GM19395 (cell line): ENCODE results near the gene VWF.
"Not testable (repeated sequence)": the region's sequence is repeated elsewhere in the genome, so short reads cannot be mapped to it uniquely, and the experiment has no call there.

Experiments used
- ATAC-seq: cut with Tn5 transposase; IDR thresholded peaks from one replicate; pipeline ENCODE4 v1.9.1; 2021; ENCODE audit warnings: mild to moderate bottlenecking, moderate library complexity; ENCODE audit not compliant: unreplicated experiment

VWF gene

DNA sequence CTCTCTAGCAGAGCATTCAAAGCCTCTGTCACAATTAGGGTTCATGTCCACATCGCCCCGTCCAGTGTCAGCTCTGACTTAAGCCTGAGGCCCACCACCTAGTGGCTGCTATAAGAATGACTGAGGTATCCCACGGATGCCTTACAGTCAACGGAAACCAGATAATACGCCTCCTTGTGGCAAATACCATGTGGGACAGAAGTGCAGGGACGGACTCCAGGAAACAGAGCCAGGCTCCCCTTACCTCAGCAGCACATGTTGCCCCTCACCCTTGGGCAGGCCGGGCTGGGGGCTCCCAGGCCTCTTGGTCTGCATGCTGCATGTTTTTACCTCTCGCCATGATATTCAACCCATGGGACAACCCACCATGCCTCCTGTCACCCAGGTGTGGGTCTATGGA is 86.3 kb downstream of the VWF start:
- no peak for ATAC-seq

DNA sequence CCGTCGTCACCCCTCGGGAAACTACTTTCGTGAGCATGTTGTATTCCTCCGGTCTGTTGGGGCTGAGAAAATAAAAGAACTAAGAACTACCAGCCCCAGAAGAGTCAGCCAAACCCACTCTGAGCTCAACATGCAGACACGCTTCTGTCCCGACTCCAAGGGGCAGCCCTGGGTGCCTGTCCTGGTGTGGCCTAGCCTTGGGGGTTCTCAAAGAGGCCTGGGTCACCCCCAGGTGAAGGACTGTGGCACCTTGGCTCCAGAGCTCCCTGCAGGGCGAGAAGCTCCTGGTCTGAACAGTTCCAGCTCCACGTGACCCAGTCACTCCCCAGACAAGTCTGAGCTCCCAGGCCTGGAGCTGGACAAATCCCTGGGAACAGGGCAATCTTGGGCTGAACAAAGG is 87.0 kb downstream of the VWF start:
- ATAC-seq = no peak

DNA sequence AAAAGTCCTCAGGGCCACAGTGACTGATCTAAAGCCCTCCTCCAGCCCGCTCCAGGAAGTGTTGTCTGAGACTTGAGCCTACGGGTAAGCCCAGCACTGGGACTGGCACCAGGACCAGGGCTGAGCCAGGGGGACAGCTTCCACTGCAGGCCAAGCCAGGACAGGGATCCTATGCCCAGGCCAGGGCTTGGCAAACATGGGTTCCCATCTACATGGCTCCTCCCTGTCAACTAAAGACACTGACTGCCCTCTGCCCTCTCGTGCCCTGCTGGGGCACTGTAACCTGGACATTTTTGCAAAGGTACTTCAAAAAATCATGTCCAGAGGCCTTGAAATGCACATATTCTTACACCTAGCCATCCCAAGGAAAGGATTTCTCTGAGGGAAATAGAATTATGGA is 88.0 kb downstream of the VWF start:
- no peak for ATAC-seq

DNA sequence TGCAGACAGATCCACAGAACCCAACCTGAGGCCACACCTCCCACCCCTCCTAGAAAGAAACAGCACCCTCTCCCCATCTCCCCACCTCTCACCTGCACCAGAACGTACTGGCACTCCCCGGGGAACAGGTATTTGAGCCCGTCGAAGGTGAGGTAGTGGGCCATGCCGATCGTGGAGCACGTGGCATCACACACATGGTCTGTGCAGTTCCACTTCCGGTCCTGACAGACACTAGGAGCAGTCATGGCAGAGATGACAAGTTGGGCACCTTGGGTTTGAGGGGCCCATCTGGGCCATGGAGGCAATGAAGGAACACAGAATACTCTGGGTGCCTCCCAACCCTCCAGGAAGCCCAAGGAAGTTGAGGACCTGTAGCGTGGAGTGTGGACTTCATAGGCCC is 89.9 kb downstream of the VWF start:
- ATAC-seq = no peak

DNA sequence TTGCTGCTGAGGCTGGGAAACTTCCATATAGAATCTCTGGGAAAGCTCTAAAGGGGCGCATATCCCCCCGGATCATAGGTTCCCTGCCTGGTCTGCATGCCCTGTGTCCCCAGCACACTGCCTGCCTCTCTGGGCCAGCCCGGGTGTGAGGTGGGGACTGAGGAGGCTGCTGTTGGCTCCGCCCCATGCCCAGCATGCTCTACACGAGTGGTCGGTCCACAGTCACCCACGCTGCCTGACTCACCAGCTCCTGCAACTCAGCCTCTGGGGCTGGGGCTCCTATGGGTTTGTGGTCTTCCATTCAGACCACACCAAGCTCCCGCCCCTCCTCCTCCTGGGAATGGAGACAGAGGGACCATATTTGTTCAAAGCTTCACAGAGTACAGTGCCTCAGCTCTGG is 90.9 kb downstream of the VWF start:
- no peak for ATAC-seq

DNA sequence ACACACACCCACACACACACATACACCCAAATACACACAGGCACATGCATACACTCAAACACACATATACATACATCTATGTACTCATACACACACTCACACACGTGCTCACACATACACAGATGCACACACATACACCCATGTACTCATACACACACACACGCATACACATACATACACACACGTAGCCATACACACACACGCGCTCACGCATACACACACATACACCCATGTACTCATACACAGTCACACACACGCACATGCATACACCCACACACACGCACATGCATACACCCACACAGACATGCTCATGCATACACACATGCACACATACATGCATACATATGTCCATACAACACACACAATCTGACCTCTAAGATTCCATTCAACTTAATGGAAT is 91.7 kb downstream of the VWF start:
- no peak for ATAC-seq

DNA sequence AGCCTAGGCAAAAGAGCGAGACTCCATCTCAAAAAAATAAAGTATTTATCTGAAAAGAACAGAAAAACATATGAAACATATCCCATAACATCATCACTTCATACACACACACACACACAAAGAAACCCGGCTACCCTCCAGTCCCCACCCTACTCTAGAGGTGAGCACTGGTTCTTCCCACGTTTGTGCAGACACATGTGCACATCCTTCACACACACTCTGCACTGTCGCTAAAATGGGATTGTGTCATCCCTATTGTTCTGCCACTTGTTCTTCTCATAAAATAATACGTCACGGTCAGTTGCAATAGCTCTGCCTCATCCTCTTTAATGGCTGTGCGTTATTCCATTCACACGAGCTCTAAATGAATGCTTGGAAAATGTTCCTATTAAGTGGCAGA is 93.5 kb downstream of the VWF start:
- no peak for ATAC-seq

DNA sequence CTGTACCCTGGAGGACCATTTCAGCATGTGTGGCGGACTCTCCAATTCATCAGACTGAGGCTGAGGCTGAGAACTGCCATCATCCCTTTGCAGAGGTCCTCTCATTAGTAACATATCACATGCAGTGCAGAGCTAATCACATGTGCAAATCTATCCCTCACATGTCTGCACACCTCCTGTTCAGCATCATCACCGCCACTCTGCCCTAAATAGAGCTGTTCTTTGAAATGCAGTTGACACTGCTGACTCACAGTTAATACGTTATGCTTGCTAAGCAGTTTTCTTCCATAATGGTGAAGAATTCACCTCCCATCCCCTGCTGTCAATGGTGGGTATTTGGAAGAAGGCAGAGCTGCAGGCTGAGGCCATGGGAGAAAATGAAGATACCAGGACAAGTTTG is 94.4 kb downstream of the VWF start:
- no peak for ATAC-seq

DNA sequence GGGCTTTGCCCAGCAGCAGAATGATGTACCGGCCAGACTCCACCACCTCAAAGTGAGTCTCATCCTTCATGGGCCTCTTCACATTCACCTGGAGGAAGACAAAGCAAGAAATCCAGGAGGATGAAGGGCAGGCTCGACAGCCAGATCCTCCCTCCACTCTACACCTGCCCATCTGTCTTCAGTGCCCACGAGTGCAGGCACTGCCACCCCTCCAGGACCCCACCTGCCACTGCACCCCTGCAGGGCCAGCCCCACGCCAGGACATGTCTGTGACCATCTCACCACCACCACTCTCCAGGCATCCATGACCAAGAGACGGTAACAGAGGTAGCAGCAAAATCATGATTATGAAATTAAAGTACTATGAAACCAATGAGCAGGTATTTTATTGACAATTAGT is 95.1 kb downstream of the VWF start:
- ATAC-seq = no peak

DNA sequence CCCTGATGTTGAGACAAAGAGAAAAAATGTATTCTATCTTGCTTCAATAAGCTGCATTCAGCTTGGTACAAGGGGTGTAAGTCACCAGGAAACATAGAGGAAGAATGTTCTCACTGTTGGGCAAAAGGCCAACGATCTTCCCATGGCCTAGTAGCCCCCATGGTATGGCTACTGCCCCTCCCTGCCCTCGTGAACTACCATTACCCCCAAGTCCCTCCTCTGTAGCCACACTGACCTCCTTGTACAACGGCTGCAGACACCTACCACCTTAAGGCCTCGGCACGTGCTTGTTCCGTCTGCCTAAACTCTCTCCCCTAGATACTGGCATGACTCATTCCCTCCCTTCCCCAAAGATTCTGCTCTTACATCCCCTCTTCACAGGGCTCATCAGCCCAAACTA is 97.5 kb downstream of the VWF start:
- no peak for ATAC-seq

DNA sequence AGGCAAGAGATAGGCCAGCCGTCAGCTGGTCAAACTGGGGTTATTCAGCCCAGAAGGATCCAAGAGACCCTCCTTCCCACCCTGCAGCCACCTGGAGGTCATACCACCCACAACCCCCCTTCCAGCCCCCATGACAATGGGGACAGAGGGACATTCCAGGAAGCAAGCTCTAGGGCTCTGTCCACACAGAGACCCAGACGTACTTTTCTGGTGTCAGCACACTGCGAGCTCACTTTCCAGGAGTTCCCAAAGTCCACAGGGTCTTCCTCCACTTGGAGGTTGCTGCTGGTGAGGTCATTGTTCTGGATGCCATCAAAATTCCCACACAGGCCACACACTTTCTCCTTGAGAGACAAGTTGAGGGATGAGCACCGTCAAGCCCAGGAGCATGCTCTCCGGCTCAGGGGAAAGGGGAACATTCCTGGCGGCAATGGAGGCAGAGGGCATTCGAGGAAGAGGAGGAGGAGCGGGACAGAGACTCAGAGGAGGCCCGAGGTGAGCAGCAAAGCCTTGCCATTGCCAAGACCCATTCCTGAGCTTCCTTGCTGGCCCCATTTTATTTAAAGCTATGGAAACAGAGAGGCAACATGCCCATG is 98.7 kb downstream of the VWF start:
- ATAC-seq = not testable (repeated sequence)

DNA sequence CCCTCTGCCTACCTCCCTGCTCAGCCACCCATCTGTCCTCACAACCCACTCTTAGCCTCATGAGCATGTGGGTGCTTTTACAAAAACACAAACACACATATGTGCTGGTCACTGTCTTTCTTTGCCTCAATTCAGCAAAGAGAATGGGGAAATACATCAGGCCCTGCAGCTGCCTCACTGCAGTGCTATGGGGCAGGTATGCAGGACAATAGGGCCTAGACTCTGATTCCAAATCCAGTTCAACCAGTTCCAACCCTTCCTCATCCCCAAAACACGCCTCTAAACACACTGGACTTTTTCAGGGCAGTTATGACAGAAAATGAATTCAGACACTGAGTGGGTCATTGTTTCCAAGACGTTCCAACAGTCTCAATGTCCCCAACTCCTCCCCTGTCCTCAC is 100.4 kb downstream of the VWF start:
- not testable (repeated sequence) for ATAC-seq

DNA sequence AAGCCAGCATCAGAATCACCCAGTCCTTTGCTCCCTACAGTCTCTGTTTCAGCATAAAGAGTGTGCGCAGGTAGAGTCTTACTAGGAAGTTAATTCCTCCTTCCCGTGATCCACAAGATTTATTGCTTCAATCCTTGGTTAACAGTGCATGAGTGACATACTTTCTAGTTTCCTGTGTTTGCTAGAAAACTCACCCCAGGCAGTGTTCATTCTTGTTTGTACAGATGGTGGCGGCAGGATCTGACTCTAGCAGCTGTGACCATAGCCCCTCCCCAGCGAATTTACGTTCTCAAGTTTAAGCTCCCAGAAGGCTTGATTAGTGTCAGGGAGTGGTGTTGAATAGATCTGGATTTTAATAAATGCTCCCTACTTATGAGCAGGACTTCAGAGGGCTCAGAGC is 103.5 kb downstream of the VWF start:
- no peak for ATAC-seq

DNA sequence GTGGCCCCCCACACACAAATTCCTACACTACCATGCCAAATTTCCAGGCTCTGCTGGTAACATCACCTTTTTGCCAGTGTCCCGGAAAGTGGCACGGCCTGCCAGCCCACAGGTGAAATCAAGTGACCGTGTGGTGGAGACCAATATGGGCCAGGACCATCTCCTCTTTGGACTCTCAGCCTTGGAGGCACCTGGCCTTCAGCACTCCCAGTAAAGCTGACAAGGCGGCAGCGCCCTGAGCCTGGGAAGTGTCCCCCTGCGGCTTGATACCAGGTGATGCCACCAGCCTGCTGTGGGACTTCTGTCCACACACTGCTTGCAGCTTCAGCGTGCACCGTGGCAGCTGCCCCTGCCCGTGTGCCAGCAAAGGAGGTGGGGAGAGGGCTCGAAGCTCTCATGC is 104.0 kb downstream of the VWF start:
- not testable (repeated sequence) for ATAC-seq

DNA sequence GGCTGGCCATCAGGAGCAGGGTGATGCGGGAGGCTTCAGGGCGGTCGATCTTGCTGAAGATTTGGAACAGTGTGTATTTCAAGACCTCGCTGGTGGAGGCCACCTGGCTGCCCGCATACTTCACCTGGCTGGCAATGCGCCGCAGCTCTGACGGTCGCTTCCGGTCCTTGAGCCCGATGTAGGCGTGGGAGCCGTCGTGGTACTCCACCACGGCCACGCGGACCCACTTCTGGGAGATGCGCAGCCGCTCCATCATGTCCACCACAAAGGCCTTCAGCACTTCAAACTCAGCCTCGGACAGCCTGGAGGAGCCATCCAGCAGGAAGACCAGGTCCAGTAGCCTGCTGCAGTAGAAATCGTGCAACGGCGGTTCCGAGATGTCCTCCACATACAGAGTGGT is 105.2 kb downstream of the VWF start:
- ATAC-seq = not testable (repeated sequence)

DNA sequence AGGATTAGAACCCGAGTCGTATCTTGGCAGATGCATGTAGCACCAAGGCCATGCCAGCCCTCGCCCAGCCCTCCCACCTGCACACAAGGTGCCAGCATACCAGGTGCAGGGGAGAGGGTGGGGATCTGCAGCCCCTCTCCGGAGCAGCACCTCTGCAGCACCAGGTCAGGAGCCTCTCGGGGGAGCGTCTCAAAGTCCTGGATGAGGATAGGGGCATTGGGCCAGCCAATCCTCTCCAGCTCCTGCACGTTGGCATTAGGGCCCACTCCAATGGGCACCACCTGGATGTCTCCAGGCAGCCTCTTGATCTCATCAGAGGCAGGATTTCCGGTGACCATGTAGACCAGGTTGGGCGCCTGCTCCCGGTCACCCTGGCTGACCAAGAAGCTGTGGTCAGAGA is 106.2 kb downstream of the VWF start:
- ATAC-seq = no peak

DNA sequence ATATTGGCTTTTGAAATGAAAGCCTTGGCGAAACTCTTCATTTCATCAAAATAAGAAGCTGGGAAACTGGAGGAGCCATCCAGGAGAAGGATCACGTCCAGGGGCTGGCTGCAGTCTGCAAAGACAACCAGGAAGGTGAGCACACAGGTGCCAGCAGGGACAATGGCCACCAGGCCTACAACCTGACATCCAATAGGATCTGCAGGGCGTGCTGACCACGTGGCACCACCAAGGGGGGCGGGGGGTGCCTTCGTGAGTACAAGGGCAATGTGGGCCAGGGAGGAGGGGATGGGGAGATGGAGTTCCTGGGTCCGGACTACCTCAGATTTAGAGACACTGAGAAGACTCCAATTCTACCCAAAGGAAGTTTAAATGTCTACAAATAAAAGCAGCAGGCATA is 107.7 kb downstream of the VWF start:
- no peak for ATAC-seq

DNA sequence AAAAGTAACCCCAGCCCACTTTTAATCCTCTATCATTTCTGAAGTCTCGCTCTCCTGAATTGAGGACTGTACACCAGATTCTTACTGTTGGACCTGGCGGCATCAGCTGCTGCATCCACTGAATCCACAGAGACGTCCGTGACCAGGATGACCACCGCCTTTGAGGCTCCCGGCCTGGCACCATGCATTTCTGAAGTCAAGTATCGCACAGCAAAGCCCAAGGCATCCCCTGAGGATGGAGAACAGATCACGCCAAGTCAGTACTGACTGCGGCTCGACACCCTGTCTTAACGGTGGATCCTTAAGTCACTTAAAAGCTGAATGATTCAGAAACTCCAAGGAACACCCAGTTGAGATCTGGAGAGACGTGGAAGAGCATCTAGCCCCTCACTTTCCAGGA is 108.5 kb downstream of the VWF start:
- not testable (repeated sequence) for ATAC-seq

DNA sequence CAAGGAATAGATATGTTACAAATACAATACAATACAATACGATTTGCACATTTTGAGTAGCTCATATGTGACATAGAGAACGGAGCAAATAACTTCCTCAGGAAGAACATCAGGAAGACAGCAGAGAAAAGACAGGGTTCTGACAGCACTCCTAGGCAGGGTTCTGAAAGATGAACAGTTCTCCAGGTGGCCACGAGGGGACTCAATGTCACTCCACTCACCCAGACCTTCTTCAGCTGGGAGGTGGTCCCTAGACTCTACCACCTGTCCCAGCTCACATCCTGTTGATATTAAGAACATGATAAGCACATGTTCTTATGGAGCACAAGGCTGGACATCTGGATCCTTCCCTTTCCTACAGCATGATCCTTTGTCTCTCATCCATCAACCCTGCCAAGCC is 109.2 kb downstream of the VWF start:
- ATAC-seq = not testable (repeated sequence)

DNA sequence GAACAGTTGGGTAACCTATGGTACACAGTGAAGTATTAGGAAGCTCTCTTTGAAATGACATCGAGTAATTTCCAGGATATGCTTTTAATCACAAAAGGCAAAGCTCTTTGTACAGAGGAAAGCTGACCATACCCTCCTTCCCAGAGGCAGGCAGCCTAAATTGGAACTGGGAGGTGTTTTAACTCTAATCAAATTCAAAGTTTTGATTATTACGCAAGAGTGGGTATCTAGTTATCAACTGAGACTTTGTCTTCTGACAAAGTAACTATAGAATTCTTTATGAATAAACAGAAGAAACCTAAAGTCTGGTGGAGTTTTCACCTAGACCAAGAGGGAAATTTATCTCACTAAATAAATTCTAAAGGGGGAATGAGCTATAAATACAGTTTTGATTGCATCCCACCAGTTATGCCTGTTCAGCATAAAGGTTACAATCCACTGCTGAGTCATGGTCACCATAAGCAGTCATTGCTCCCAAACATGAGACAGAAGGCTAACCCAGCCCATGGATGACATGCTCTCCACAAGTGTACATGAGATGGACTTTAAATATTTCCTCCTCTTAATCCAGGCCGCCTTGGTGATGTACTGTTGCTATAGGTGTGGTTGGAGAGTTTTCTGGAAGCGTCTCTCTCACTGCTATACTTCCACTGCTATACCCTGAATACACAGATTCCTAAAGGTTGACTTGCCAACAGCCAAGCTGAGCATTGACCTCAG is 113.7 kb downstream of the VWF start:
- ATAC-seq = not testable (repeated sequence)

DNA sequence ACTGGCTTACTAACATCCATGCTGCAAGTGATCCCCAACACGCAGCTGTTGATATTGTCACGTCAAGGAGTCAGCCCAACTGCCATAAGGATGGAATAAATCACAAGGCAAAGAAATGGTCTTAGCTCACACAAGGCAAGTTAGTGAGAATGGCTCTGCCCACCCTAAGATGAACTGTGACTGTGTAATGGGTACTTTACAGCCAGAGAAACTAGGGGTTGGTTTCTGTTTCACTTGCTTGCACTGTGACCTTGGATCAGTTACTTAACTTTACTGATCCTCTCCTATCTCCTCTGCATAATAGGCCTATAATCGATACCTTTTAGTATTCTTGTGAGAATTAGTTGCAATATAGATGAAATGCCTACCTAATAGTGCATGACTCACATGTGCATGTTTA is 127.2 kb downstream of the VWF start:
- ATAC-seq = no peak

DNA sequence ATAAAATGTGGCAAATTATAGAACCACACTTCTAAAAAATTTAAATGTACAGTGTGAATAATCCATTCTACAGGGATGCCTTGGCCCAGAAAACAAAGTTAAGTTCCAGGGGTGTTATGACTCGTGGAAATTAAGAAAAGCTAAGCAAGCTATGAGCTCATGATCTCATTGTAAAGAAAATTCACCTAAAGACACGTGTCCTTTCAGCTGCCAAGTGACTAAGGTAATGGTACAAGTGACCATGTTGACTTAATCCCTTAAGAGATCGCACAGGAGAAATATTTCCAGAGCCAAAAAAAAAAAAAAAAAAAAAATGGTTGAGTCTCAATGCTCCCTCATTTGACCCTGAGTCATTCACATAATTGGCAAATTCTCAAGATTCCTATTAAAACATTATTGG is 128.0 kb downstream of the VWF start:
- no peak for ATAC-seq

DNA sequence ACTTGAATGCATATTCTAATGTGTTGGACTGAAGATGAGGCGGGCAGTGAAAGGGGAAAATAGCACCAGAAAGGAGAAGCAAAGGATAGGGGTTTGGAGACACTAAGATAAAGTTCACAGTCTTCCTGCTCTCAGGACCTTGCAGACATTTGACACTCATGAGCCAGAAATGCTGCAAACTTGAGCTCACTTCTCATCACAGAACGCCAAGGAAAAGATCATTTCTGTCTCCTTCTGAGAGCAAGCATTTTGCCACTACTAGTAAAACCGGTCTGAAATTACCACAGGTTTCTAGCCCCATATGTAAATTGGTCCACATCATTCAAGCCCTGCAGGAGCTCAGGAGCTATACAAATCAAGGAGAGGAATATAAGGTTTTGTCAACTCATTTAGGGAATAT is 134.8 kb downstream of the VWF start:
- no peak for ATAC-seq
